GM12892 (cell line): ENCODE results near the gene PEAK3.

Source experiments
- DNase-seq: peaks from one replicate; pipeline ENCODE4 v3.0.0; 2011; ENCODE audit not compliant: insufficient read length
- FAIRE-seq: peaks from 2 replicates; lab custom pipeline; 2011; peaks lifted over from hg19 to GRCh38; lab: Jason Lieb, UNC
- POLR2A ChIP-seq: IDR thresholded peaks from 2 replicates; pipeline ENCODE4 v1.6.1; 2011; ENCODE audit warnings: low read depth, low read length, control low read depth
- POLR2AphosphoS5 ChIP-seq: IDR thresholded peaks from 2 replicates; pipeline ENCODE4 v1.6.1; 2011; ENCODE audit warnings: low read depth, low read length, control low read depth
- TAF1 ChIP-seq: IDR thresholded peaks from 2 replicates; pipeline ENCODE4 v1.6.1; 2011; ENCODE audit warnings: low read depth, mild to moderate bottlenecking, control low read depth, low read length, borderline replicate concordance

Gene PEAK3

DNA sequence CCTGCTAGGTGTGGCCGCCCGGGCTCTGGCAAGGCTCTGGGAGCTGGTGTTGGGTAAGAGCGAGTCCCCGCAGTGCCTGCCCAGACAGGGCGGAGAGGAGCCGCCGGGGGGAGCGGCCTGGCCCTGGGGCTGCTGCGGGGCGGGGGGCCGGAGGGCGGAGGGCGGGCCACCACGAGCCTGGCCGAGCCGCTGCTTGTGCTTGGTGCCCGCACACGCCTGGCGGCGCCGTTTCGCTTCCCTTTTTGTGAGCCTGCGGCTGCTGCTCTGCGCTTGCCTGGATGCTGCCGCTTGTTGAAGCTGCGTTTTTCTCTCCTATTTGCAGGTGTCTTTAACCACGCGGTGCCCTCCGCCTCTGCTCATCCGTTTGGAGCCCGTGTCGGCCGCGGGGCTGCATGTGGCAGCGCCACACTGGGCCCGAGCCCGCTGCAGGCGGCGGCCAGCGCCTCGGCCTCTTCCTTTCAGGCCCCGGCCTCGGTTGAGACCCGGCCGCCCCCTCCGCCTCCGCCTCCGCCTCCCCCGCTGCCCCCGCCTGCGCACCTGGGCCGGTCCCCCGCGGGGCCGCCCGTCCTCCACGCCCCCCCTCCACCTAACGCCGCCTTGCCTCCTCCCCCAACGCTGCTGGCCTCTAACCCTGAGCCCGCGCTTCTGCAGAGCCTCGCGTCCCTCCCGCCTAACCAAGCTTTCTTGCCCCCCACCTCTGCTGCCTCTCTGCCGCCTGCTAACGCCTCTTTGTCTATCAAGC, 54.4 kb downstream of the PEAK3 start:
- TF ChIP-seq POLR2A: no peak
- no peak for TF ChIP-seq POLR2AphosphoS5
- TF ChIP-seq TAF1: no peak
- DNase-seq (no peak), FAIRE-seq (no peak)

DNA sequence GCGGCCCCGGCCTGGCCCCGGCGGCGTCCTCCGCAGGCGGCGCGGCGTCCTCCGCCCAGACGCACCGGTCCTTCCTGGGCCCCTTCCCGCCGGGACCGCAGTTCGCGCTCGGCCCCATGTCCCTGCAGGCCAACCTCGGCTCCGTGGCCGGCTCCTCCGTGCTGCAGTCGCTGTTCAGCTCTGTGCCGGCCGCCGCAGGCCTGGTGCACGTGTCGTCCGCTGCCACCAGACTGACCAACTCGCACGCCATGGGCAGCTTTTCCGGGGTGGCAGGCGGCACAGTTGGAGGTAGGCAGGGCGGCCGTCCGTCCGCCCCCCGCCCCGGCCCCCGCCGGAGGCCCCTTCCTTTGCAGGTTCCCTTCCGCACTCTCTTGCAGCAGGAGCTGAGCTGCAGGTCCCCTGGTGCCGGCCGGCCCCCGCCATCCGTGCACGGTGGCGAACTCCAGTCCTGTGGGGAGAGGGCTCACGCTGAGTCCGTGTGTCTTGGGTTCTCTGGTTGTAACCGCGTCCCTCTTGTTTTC, 55.1 kb downstream of the PEAK3 start:
- TF ChIP-seq POLR2A: no peak
- no peak for TF ChIP-seq TAF1
- TF ChIP-seq POLR2AphosphoS5: no peak
- DNase-seq: no peak
- FAIRE-seq: no peak

DNA sequence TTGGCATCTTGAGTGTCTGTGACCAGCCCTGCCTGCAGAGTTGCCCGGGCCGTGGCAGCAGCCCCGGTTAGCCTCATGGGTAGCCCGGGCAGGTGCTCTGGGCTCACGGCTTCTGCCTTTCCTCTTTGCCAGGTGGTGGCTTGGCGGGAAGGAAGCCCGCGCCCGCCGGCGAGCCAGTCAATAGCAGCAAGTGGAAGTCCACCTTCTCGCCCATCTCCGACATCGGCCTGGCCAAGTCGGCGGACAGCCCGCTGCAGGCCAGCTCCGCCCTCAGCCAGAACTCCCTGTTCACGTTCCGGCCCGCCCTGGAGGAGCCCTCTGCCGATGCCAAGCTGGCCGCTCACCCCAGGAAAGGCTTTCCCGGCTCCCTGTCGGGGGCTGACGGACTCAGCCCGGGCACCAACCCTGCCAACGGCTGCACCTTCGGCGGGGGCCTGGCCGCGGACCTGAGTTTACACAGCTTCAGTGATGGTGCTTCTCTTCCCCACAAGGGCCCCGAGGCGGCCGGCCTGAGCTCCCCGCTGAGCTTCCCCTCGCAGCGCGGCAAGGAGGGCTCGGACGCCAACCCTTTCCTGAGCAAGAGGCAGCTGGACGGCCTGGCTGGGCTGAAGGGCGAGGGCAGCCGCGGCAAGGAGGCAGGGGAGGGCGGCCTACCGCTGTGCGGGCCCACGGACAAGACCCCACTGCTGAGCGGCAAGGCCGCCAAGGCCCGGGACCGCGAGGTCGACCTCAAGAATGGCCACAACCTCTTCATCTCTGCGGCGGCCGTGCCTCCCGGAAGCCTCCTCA, 55.7 kb downstream of the PEAK3 start:
- no peak for FAIRE-seq
- no peak for TF ChIP-seq POLR2AphosphoS5
- no peak for TF ChIP-seq POLR2A
- TF ChIP-seq TAF1: no peak
- no peak for DNase-seq

DNA sequence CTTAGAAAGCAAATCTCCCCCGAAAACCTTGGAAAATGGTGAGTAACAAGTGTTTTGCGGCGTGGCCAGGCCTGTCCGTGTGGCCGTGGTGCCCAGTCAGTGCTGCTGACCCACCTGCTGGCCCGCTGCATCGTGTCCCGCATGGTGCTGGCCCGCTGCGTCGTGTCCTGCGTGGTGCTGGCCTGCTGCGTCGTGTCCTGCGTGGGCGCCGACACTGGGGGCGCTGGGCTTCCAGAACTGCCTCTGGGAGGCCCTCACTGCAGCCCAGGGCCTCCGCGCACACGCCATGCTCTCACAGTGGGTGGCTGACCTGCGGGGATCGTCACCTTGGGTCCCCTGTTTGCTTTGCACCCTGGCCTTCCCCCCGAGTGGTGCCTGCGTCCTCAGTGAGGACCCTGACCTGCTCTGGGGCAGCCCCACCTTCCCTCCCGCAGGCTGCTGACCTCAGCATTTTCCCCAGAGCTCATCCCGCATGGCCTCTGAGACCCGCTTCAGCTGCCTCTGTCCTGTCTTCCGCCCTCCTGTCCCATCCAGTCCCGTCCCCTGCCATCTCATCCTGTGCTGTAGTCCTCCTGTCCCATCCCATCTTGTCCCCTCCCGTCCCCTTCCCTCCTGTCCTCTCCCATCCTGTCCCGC, 56.4 kb downstream of the PEAK3 start:
- FAIRE-seq (no peak), DNase-seq (no peak)
- TF ChIP-seq TAF1: no peak
- TF ChIP-seq POLR2A: no peak
- no peak for TF ChIP-seq POLR2AphosphoS5

DNA sequence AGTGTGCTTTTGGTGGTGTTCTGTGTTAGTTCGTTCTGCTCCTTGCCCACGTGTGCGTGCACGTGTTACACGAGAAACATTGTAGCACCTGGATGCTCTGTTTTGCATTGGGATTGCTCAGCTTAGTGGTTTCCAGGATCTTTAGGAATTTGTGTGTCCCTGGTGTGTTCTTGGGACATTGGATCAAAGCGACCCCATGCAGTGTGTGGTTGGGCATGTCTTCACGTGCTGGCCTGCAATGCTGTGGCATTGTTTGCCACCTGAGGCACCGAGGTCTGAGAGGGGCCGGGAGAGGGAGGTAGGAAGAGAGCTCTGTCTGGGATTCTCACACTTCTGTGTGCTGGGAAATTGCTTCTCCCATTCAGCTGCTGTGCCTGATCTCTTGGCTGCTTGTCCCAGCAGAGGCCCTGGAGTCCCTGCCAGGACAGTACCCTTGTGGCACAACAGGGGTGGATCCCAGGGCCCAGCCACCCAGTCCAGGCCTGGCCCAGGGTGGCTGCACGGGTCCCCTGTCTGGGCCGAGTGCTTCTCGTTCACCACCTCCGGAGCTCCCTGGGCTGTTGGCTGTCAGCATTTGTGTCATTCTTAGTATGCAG, 57.1 kb downstream of the PEAK3 start:
- no peak for FAIRE-seq
- TF ChIP-seq POLR2A (no peak), POLR2AphosphoS5 (no peak), TAF1 (no peak)
- no peak for DNase-seq
